GM04504 (cell line): Measurements from ENCODE around the gene MCRIP1.

ENCODE experiments used
- DNase-seq: peaks from one replicate; pipeline ENCODE4 v3.0.0-alpha.2; 2012; ENCODE audit warnings: low read depth

MCRIP1 gene, protein sequence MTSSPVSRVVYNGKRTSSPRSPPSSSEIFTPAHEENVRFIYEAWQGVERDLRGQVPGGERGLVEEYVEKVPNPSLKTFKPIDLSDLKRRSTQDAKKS

DNA sequence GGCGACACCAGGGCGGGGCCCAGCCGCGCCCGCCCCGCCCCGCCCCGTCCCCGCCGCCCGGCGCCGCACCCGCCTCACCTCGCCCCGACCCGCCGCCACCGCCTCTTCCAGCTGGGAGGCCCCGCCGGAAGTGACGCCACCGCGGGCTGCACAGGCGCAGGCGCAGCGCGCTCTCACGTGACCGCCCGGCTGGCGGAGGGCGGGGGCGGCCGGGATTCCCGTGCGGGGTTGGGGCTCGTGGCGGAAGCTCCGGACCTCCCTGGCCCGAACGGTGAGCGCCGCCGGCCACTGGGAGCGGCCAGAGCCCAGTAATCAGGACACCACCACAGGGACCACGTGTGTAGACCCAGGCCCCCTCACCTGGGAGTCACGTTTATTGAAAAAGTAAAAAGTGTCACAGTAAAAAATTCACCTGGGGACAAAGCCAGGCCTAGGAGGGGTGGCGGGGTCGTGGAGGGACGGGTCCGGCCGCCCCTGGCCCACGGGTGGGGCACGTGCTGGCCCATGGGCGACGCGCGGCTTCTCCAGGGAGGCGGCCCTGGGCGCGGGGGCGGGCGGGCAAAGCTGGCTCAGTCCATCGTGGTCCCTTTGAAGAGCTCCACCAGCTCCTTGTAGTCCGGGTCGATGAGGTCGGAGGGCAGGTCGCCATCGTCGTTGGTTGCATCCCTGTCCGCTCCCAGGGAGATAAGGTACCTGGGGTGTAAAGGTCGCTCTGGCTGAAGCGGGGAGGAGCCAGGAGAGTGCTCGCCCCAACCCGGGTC, at the start of gene MCRIP1:
MCRIP1 (minus strand) TSS at position 132 of the 761 bp plus-strand sequence. CDS start 8,785 bp downstream, outside the sequence.
- DNase-seq, result peak; percentile 85

DNA sequence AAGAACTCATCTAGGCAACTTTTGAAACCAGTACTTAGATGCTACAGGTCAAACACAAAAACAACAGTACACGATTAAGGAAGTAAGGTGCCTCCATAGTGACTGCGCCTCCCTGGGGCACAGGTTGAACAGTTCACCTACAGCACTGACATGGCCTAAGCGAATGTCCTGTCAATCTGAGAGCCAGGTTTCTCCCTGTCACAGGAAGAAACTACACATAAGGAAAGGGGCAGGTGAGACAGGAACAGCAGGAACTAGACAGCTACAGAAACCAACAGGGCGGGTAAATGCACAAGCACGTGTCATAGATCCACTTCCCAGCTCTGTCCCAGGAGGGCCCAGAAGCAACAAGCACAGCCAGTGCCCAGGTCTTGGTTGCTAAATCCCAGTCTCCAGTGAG, 46.0 kb upstream of the MCRIP1 start:
- no peak for DNase-seq

DNA sequence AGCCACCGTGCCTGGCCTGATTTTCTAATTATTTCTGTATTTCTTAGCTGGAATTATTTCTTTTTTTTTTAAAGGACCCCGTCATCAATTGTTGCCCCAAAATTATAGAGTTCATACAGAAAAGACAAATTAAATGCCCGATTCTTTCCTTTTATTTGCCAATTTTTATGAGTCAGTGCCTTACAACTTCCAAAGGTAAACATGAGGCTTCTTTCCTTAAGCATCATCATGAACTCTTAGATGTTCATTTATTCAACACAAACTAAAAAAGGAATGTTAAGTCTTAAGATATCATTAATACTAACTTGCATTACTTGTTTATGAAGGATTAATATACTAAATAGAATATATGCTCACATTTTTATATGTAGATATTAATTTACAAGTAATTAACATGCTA, 45.2 kb upstream of the MCRIP1 start:
- DNase-seq, result no peak

DNA sequence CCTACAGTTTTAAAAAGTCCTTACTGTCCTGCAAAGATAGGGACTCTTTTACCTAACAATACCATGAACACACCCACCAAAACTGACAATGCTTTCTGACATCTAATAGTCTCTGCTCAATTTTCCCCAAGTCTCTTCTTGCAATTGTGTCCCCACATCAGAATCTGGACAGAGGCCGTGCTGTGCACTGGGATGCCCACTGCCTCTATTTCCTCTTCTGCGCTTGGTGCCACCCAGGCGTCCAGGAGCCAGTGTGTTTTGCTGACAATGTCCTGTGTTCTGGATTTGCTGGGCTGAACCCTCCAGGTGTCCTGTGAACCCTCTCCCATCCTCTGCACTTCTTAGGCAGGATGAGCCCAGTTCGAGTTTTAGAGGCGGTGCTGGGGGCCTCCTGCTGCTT, 44.5 kb upstream of the MCRIP1 start:
- no peak for DNase-seq

DNA sequence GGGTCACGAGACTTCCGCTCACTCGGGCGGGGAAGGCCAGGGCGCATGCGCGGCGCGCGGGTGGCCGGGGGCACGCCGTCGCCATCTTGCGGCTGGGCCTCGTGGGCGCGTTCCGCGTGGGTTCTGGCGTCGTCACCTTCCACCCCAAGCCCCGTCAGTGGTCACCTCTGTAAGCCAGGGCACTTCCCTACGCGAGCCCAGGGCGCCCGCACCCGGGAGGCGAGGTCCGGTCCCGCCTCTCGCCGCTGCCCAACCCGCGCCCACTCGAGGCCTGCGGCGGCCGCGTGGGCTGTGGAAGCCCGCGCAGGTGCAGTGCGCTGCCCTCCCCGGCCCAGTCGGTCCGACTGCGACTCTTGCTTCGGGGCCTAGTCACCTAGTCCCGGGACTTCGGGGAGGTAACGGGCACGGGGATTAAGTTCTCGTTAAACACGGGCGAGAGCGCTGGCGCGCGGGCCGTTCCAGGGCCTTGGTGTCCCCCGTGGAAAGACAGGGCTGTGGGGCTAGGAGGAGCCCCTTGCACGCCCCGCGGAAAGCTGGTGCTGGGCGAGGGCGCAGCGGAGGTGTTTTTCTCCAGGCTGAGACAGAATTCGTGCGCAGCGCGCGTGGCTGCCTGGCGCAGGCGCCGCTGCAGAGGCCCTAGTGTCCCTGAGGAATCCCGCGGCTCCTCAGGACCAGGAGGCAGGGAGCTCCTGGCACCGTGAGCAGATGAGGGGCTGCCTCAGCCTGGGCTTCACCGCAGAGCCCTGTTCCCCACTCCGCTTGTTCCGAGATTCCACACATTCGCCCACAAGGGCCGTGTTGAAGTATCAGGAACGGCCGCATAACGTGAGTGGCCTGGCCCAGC, 38.5 kb upstream of the MCRIP1 start:
- DNase-seq, result peak; percentile 75

DNA sequence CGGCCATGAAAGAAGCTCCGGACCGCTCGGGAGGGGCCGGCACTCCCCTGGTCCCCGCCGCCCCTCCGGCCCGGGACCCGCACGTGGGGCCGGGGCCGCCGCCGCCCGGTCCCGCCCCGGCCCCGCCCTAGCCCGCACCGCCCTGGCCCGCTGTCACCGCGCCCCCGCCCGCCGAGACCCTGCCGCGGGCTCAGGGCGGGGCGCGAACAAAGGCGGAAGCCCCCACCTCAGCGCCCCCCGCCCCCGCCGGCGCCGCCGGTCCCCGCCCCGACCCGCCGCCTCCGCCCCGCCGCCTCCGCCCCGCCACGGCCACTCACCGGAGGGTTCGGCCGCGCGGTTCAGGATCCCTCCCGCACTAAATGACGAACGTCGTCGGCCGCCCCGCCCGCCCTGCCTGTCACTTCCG, 37.9 kb upstream of the MCRIP1 start, which contains the start of gene ARHGDIA:
ARHGDIA (minus strand) TSS at position 357 of the 406 bp plus-strand sequence. CDS start 1,407 bp downstream, outside the sequence.
- no peak for DNase-seq

DNA sequence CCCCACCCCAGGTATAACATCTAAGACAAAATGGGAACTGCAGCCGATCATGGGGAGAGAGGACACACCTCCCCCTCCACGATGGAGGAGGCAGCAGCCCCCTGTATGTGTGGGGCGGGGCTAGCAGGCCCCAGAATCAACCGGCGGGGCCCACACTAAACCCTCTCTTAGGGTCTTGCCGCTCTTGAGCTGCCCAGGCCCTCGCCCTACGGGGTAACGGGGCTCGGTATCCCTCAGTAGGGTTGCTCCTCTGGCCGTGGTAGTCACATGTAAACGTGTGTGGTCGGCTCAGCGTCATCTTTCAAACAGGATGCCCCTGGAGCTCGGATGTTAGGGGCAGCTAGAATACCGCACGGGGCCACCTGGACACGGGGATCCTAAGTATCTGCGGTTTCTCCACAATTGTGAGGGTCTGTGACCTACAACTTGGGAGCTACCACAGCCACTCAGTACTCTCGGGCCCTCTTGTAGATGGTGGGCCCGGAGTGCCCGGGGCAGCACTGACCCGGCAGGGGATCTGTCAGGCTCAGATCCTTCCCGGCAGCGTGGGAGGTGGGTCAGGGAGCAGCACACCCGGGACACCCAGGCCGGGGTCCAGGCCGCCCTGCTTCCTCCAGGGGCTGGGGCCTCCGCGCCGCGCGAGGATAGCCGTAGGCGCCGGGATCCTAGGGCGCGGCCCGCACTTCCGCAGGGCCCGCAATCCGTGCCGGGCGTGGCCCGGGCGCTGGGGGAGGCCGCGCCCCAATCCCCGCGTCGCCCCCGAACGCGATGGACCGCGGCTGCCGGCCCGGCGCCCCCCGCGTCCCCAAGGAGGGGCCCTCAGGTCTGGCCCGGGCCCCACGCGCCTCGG, 37.3 kb upstream of the MCRIP1 start:
- no peak for DNase-seq

DNA sequence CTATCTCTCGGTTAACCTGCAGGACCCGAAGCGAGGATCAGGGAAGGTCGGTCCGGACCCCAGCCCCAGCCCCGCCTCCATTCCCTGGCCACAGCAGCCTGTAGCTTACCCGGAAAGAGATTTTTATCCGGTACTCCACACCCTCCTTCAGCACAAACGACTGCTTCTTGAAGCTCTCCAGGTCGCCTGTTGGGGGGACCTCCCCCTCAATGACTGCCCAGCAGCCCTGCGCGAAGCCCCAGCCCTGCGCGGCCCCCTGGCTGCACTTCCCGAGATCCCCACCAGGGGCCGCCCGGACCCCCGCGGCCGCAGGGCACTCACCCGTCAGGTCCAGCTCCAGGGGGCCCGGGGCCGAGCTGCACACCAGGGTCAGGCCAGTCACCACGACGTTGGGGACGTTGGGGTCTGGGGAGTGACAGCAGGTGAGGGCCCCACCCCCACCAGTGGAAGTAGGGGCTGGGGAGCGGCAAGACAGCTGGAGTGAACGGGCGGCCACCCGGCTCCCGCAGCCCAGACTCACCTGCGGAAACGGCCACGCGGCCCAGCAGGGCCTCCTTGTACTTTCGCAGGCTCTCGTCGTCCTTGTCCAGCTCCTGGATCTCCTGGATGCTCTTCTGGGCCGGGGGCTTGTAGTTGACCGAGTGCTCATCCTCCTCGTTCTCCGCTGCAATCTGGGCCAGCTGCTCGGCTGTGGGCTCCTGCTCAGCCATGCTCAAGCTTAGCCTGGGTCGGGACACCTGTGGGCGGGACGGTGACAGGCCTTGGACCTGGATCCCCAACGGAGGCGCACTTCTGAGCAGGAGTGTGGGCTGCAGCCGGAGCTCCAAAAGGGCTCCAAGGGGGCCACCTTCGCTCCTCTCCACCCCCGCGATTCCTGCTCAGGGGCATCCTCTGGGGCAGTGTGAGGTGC, 36.4 kb upstream of the MCRIP1 start:
- DNase-seq, result no peak

DNA sequence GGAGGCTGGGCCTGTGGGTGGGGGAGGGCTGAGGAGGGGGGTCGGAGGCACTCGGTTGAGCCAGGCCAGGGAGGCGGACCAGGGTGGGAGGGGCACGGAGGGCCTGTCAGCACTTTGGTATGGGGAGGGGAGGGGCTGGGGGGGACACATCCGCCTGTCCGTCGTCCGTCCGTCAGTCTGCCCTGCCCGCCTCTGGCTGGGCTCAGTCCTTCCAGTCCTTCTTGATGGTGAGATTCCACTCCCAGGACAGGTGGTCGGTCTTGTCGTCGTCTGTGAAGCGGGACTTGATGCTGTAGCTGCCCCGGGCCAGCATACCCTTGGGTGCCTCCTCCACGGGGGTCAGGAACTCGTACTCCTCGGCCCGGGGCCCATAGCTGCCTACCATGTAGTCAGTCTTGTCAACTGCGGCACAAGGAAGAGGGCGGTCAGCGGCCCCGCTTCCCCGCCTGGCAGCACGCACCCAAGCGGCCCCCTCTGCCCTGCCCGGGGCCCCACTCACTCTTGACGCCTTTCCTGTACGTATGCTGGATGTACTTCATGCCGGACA, 35.7 kb upstream of the MCRIP1 start:
- peak; percentile 60 for DNase-seq

DNA sequence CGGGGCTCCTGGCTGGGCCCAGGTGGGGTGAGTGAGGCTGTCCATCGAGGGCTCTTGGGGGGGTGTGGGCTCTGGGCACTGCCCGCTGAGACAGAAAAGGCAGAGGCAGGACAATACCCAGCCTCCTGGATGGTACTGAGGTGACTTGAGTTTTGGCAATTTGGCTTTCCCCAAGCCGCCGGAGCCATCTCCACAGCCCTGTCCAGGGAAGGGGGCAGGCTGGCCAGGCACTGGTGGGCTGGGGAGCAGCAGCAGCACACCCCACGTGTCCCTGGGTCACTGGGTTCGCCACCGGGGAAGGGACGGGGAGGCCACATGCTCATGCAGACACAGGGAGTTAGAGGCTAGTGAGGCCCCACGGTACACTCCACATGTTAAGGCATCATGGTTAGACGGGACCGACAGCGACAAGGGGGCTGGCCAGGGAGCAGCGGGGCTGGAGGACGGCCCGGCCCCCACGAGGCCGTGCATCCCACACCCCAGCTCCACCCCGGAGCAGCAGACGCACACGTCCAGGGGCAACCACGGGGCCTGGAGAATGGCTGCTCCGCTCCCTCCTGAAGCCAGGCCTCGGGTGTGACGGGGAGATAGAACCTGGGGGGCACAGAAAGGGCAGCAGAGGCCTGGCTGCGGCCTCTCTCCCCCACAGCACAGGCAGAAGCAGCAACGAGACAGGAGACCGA, 35.0 kb upstream of the MCRIP1 start:
- no peak for DNase-seq

DNA sequence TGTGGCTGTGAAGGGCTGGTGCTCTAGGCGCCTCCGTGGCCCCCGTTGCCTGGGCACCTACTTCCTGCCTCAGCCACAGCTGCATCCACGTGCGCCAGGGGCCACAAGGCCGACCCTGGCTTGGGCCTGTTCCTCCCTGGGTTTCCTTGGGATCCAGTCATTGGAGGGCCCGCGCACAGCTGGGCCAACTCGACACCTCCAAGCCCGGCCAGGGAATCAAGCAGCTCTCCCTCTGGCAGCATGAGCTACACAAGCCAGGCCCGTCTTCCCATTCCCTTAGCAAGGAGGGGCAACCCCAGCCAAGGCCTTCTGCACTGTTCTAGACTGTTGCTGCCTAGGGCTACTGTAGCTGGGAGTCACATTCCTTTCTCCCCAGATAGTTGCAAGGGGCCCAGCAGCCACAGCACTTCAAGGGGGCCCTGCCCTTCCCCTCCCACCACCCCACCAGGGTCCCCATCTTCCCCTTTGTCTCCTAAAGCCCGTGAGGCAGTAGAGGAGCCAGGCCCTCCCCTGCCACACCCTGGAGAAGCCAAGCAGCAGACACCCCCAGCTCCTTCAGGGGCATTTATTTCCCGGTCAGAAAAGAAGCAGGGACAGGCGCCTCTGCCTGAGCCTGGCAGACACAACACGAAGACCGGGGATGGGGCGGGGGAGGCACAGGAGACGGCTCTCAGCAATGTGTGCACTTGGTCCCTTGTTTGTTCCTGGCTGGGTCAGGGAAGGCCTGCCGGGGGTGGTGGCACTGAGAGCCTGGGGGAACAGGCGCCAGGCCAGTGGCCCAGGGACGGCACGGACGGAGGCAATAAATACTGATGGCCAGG, 34.3 kb upstream of the MCRIP1 start:
- no peak for DNase-seq

DNA sequence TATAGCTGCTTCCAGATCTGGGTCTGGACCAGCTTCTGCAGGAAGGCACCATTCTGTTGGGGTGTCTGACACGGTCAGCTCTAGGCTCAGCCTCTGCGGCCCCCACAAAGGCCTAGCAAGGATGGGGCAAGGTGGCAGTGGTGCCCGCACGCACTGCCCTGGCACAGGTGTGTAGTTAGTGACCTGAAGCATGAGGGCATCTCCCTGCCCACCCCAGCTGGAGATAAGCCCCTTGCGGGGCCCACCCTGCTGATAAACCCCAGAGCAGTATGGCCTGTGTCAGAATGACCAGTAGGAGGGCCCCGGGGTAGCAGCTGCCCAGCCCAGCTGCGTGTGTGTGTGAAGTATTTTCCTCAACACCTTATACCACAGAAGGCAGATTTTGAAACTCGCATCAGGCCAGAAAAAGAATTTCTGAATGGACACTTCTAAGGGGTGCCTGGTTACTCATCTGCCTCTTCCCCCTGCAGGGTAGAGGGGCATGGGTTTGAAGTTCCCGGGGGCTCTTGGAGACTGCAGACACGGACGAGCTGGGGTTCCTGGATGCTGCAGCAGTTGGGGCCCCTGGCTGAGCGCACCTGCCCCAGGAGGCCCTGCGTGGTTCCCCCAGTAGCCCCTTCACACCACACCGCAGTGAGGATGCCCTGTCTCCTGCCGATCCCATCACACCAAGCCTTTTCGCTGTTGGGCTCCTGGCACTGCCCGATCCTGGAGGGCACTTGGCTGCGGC, 33.5 kb upstream of the MCRIP1 start:
- no peak for DNase-seq

DNA sequence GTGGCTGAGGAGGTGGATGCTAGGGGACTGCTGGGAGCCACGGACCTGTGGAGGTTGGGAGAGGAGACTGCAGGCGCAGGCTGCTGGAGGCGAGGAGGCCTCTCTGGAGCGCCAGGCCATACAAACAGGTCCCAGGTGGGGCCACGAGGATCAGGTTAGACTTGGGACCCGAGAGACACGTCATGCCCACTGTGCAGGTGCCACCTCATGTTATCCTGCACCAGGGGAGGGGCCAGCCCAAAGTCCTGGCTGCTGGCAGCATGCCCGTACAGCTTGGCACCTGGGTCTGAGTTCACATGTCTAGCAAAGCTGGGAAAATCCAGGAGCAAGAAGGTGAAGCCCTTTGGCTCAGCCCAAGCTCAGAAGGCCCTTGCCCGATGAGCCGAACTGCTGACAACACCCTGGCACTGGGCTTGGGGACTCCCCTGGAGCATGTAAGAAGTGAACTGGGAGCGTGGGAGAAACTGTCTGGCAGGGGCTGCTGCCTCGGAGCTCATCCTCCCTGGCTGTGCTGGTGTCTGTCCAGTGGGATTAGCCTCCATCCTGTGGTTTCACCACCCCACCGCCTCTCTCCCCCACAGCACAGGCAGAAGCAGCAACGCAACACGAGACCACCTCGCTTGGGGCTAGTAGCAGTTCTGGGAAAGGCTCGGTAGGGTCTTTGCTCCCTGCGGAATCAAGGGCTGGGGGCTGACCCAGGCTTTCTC, 32.8 kb upstream of the MCRIP1 start:
- DNase-seq, result no peak

DNA sequence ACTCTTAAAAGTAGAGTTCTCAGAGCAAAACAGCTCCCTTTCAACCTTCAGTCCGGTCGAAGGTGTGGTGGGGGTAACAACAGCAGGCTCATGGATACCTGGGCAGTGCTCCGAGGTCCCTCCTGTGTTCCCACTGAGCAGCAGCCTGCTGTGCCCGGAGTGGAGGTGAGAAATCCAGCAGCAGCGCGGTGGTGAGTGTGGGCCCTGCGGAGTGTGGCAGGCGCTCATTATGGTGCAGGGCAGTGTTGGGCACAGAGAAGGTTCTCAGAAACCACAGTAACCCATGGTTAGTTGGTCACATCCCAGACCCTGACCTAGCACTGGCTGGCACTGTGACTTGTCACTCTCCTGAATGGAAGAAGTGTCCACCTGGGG, 32.3 kb upstream of the MCRIP1 start:
- no peak for DNase-seq

DNA sequence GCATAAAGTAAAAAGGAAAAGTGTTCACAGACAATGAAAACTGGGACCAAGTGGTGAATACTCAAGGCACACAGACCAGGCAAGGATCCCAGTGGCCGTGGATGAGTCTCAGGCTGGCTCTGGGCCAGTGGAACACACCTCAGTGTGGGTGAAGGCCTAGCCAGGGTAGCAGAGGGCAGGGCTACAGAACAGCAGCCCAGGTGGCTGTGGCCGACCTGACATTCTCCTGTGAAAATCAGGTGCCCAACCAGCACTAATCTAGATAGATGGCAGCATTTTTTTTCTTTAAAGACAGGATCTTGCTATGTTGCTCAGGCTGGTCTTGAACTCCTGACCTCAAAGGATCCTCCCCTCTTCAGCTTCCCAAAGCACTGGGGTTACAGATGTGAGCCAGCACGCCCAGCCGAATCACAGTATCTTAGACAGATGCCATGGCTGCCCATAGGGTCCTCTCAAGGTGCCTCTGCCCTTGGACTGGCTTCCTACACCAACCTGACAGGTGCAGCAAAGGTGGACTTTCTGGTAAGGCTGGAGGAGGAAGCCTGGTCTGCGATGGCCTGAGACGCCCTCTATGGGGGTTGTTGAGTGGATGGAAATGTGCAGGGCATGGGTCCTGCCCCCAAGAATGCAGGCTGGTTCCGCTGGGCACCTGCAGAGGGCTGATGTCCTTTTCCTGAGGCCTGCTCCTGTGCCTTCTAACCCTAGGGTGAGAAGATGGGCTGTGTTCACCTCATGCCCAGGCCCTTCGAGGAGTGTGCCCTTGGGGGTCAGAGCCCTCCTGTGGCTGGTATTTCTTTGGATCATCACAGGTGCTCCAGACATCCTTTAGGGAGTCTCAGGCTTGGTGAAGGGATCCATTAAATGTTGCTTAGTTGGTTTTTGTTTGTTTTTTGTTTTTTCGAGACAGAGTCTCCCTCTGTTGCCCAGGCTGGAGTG, 31.0 kb upstream of the MCRIP1 start:
- no peak for DNase-seq

DNA sequence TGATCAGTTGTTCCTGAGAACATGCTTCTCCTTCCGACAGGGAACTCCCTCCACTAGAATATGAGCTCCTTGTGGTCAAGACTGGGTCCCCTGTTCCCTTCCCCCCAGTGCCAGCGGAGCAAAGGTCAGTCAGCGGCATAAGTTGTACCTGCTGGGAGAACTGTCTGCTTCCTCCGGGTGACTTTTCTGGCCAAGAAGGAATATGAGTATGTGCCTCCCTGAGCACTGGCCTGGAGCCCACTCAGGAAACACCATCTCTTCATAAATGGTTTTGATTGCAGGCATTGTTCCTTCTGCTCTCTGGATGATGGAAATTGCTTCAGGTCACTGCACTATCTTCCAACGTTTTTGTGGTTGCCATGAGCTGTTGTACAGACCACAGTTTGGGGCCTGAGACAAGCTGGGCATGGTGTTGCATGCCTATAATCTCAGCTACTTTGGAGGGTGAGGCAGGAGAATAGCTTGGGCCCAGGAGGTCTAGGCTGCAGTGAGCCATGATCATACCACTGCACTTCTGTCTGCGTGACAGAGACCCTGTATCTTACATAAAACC, 30.1 kb upstream of the MCRIP1 start:
- DNase-seq, result no peak
